ENCODE results near the gene NUP153. TPM values are rescaled to one million over a fixed set of nuclear protein-coding genes. Genes with fewer than 3 reads are reported as not detected.

NUP153 gene
- total and polyA plus RNA-seq, 2 donors (not counting 1 experiment from before 2014, with no cell fraction given): 22.0 to 27.7 TPM

- Histone ChIP-seq H3K36me3 (ENCODE audit: control insufficient read depth, insufficient read depth, low read length) (peaks cover 1% of the 10 kb centered on the region), H3K4me2 (ENCODE audit: extremely low read depth, insufficient read depth, low read length) (no peak overlapping the region), H3K9me3 (ENCODE audit: control insufficient read depth, insufficient read depth, low read depth, low read length) (no peaks in the 10 kb centered on the region), H3K4me1 (ENCODE audit: control insufficient read depth, extremely low read depth, insufficient read depth, low read length) (no peaks in the 10 kb centered on the region), H3K9ac (ENCODE audit: insufficient read depth, low read length) (no peak overlapping the region), H3K4me3 (replicated peaks in 1 of 4; ENCODE audit: control extremely low read depth in 1 of 4, insufficient read depth in 1 of 4, low read depth in 3 of 4, low read length in 4 of 4) (no peak overlapping the region), H3K27me3 (ENCODE audit: control insufficient read depth, insufficient read depth, low read length) (no peaks in the 10 kb centered on the region), H3K27ac (ENCODE audit: insufficient read depth, low read length) (no peak overlapping the region), H4K20me1 (ENCODE audit: control insufficient read depth, extremely low read depth, insufficient read depth, low read length) (no peaks in the 10 kb centered on the region), H2AFZ (ENCODE audit: low read length) (no peak overlapping the region), H3K79me2 (ENCODE audit: control insufficient read depth, insufficient read depth, low read length) (peaks cover 83% of the 10 kb centered on the region)
- no peak for TF ChIP-seq EZH2 (IDR thresholded peaks at IDR 0.05; ENCODE audit: low read length, missing control alignments)
- TF ChIP-seq CTCF (conservative IDR thresholded peaks at IDR 0.05 in 1 of 2, IDR thresholded peaks at IDR 0.05 in 1 of 2; ENCODE audit: low read depth in 1 of 2, low read length in 2 of 2): no peak
- peak in 1 of 2 donors; percentile 29 for DNase-seq (ENCODE audit: low read depth in 2 of 2)
Measured at GRCh38 chr6:17688481-17688880, 18.2 kb downstream of the NUP153 start.

- DNase-seq (ENCODE audit: low read depth in 2 of 2): no peak
- TF ChIP-seq CTCF (conservative IDR thresholded peaks at IDR 0.05 in 1 of 2, IDR thresholded peaks at IDR 0.05 in 1 of 2; ENCODE audit: low read depth in 1 of 2, low read length in 2 of 2): no peak
- Histone ChIP-seq H3K9me3 (ENCODE audit: control insufficient read depth, insufficient read depth, low read depth, low read length) (no peaks in the 10 kb centered on the region), H3K79me2 (ENCODE audit: control insufficient read depth, insufficient read depth, low read length) (peaks cover 83% of the 10 kb centered on the region), H4K20me1 (ENCODE audit: control insufficient read depth, extremely low read depth, insufficient read depth, low read length) (no peaks in the 10 kb centered on the region), H3K27ac (ENCODE audit: insufficient read depth, low read length) (no peak overlapping the region), H3K9ac (ENCODE audit: insufficient read depth, low read length) (no peak overlapping the region), H3K4me2 (ENCODE audit: extremely low read depth, insufficient read depth, low read length) (no peak overlapping the region), H3K4me3 (replicated peaks in 1 of 4; ENCODE audit: control extremely low read depth in 1 of 4, insufficient read depth in 1 of 4, low read depth in 3 of 4, low read length in 4 of 4) (no peak overlapping the region), H3K27me3 (ENCODE audit: control insufficient read depth, insufficient read depth, low read length) (no peaks in the 10 kb centered on the region), H3K36me3 (ENCODE audit: control insufficient read depth, insufficient read depth, low read length) (peaks cover 1% of the 10 kb centered on the region), H2AFZ (ENCODE audit: low read length) (no peak overlapping the region), H3K4me1 (ENCODE audit: control insufficient read depth, extremely low read depth, insufficient read depth, low read length) (no peaks in the 10 kb centered on the region)
Measured at GRCh38 chr6:17687136-17687535, 19.6 kb downstream of the NUP153 start.

GRCh38 chr6:17684134-17684533, 22.6 kb downstream of the NUP153 start:
- H3K9me3 ChIP-seq (ENCODE audit: control insufficient read depth, insufficient read depth, low read depth, low read length): no peaks in the 10 kb centered on the region
- H2AFZ ChIP-seq (ENCODE audit: low read length): no peak overlapping the region
- peaks cover 1% of the 10 kb centered on the region for H3K36me3 ChIP-seq (ENCODE audit: control insufficient read depth, insufficient read depth, low read length)
- H3K4me3 ChIP-seq (replicated peaks in 1 of 4; ENCODE audit: control extremely low read depth in 1 of 4, insufficient read depth in 1 of 4, low read depth in 3 of 4, low read length in 4 of 4): no peak overlapping the region
- no peaks in the 10 kb centered on the region for H3K27me3 ChIP-seq (ENCODE audit: control insufficient read depth, insufficient read depth, low read length)
- H3K4me1 ChIP-seq (ENCODE audit: control insufficient read depth, extremely low read depth, insufficient read depth, low read length): no peaks in the 10 kb centered on the region
- H3K9ac ChIP-seq (ENCODE audit: insufficient read depth, low read length): no peak overlapping the region
- H3K4me2 ChIP-seq (ENCODE audit: extremely low read depth, insufficient read depth, low read length): no peak overlapping the region
- no peak overlapping the region for H3K27ac ChIP-seq (ENCODE audit: insufficient read depth, low read length)
- H4K20me1 ChIP-seq (ENCODE audit: control insufficient read depth, extremely low read depth, insufficient read depth, low read length): no peaks in the 10 kb centered on the region
- peaks cover 82% of the 10 kb centered on the region for H3K79me2 ChIP-seq (ENCODE audit: control insufficient read depth, insufficient read depth, low read length)
- TF ChIP-seq CTCF (conservative IDR thresholded peaks at IDR 0.05 in 1 of 2, IDR thresholded peaks at IDR 0.05 in 1 of 2; ENCODE audit: low read depth in 1 of 2, low read length in 2 of 2) (no peak), EZH2 (IDR thresholded peaks at IDR 0.05; ENCODE audit: low read length, missing control alignments) (no peak)
- no peak for DNase-seq (ENCODE audit: low read depth in 2 of 2)
